T-helper 17 cell (primary cell): Measurements from ENCODE around the gene POLRMT. TPM values are rescaled to one million over a fixed set of nuclear protein-coding genes. Genes with fewer than 3 reads are reported as not detected.

Experiments used
- ATAC-seq: fragments of 150-1000 bp; cut with Tn5 transposase; 2 replicates; pipeline ENCODE4 v1.10.0; 2021; ENCODE audit warnings: mild to moderate bottlenecking, moderate library complexity
- DNase-seq, 3 donors: peaks; one replicate each; pipeline versions ENCODE4 v3.0.0 to v3.0.0-alpha.2; 2020 to 2021
- H3K9me3 ChIP-seq: one replicate; pipeline ENCODE4 v1.7.0; 2013; ENCODE audit warnings: low read length, mild to moderate bottlenecking; ENCODE audit not compliant: control insufficient read depth, poor library complexity, severe bottlenecking
- H3K27ac Mint-ChIP-seq: one replicate; pipeline ENCODE4 v1.8.0; 2022; ENCODE audit warnings: mild to moderate bottlenecking, moderate library complexity, mixed read lengths
- H3K27me3 Mint-ChIP-seq: one replicate; pipeline ENCODE4 v1.8.0; 2022; ENCODE audit warnings: mixed read lengths
- H3K36me3 Mint-ChIP-seq: one replicate; pipeline ENCODE4 v1.8.0; 2022; ENCODE audit warnings: low read depth, mixed read lengths
- H3K4me1 Mint-ChIP-seq: one replicate; pipeline ENCODE4 v1.8.0; 2022; ENCODE audit warnings: mild to moderate bottlenecking, mixed read lengths
- H3K4me3 Mint-ChIP-seq: one replicate; pipeline ENCODE4 v1.8.0; 2022; ENCODE audit warnings: mild to moderate bottlenecking, moderate library complexity, mixed read lengths
- total RNA-seq, 4 donors: library from RNA in 2 of 4; stranded (reverse) in 2 of 4; gene quantifications; one replicate each; pipeline ENCODE4 v1.2.3 and lab custom pipeline; 2022 to 2026

Gene POLRMT
- total RNA-seq (10 to 100 TPM; 61.3 to 64.7 TPM), total RNA-seq (lab: John Stamatoyannopoulos, UW) (68.3 to 105 reads per million in 2 donors)

DNA sequence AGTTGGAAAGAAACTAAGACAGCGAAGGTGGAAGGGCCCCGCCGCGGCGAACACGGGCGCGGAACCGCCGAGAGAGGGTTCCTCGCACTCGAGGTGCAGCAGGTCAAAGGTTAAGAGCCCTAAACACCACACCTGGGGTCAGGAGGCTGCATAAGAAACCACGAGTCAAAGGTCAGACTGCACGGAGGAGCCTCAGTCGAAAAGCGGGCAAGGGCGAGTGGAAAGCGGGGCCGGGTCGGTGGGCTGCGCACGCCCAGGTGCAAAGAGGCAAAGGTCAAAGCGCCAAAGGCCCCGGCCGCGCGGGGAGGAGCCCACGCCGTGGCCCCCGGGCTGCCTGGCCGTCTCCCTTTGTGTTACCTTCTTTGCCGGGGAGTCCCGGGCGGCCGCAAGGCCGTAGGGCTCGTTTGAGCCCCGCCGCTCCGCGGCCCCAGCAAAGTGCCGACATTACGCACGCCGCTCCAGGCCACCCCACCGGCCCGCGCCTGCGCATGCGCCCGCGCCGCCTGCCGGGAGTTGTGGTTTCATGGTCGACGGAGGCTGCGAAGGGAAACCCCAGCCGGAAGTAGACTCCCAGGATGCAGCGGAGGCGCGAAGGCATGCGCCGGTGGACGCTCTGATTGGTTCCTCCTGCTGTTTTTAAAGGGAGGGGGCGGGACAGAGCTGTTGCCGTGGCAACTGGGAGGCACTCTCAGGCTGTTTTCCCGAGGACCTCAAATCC, at the start of gene POLRMT:
POLRMT (minus strand) TSS at position 470 of the 718 bp plus-strand sequence; CDS start at position 445, 25 bp downstream.
- no peaks in the 10 kb centered on the region for H3K27me3 Mint-ChIP-seq
- peak within 1 kb of the TSS; percentile 96 for H3K4me3 Mint-ChIP-seq
- ATAC-seq (peak; percentile 97), DNase-seq (peak; percentile 89 to 94 (median 92))
- H3K9me3 ChIP-seq, result no peaks in the 10 kb centered on the region
- H3K36me3 Mint-ChIP-seq, result peaks cover 4% of the 10 kb centered on the region
- peaks cover 14% of the 10 kb centered on the region for H3K4me1 Mint-ChIP-seq
- peak within 1 kb of the TSS; percentile 90 for H3K27ac Mint-ChIP-seq

DNA sequence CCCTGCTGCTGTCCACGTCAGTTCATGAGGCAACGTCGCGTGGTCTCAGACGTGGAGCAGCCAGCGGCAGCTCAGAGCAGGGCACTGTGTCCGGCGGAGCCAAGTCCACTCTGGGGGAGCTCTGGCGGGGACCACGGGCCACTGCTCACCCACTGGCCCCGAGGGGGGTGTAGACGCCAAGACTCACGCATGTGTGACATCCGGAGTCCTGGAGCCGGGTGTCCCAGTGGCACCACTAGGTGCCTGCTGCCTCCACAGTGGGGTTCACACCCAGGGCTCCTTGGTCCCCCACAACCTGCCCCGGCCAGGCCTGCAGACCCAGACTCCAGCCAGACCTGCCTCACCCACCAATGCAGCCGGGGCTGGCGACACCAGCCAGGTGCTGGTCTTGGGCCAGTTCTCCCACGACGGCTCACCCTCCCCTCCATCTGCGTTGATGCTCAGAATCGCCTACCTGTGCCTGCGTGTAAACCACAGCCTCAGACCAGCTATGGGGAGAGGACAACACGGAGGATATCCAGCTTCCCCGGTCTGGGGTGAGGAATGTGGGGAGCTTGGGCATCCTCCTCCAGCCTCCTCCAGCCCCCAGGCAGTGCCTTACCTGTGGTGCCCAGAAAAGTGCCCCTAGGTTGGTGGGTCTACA, 49.5 kb upstream of the POLRMT start:
- no peaks in the 10 kb centered on the region for H3K9me3 ChIP-seq
- ATAC-seq, result no peak
- H3K36me3 Mint-ChIP-seq, result no peaks in the 10 kb centered on the region
- DNase-seq, result no peak
- peaks cover 5% of the 10 kb centered on the region for H3K4me1 Mint-ChIP-seq
- no peak overlapping the region for H3K27ac Mint-ChIP-seq
- no peak overlapping the region for H3K4me3 Mint-ChIP-seq
- H3K27me3 Mint-ChIP-seq, result no peaks in the 10 kb centered on the region

DNA sequence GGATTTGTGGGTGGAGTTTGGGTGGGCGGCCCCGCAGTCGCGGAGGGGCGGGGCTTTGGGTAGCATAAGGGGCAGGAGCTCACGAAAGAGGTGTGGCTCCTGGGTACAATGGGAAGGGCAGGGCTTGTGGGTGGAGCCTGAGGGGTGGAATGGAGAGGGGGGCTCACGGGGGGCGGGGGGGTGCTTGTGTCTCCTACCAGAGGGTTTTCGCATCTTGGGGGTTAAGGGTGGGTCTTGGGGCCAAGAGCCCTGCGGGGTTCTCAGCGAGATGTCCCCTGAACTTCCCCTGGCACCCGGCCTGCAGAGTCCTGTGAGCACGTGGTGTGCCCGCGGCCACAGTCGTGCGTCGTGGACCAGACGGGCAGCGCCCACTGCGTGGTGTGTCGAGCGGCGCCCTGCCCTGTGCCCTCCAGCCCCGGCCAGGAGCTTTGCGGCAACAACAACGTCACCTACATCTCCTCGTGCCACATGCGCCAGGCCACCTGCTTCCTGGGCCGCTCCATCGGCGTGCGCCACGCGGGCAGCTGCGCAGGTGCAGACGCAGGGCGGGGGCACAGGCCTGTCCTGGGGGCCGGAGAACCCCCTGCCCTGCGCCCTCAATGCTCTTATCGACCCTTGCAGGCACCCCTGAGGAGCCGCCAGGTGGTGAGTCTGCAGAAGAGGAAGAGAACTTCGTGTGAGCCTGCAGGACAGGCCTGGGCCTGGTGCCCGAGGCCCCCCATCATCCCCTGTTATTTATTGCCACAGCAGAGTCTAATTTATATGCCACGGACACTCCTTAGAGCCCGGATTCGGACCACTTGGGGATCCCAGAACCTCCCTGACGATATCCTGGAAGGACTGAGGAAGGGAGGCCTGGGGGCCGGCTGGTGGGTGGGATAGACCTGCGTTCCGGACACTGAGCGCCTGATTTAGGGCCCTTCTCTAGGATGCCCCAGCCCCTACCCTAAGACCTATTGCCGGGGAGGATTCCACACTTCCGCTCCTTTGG, 48.0 kb upstream of the POLRMT start:
- ATAC-seq (no peak), DNase-seq (peak in 2 of 3 donors; percentile 83 to 90)
- peaks cover 5% of the 10 kb centered on the region for H3K4me1 Mint-ChIP-seq
- no peaks in the 10 kb centered on the region for H3K9me3 ChIP-seq
- no peaks in the 10 kb centered on the region for H3K27me3 Mint-ChIP-seq
- peak overlapping the region; percentile 92 for H3K4me3 Mint-ChIP-seq
- no peaks in the 10 kb centered on the region for H3K36me3 Mint-ChIP-seq
- peak overlapping the region; percentile 93 for H3K27ac Mint-ChIP-seq

DNA sequence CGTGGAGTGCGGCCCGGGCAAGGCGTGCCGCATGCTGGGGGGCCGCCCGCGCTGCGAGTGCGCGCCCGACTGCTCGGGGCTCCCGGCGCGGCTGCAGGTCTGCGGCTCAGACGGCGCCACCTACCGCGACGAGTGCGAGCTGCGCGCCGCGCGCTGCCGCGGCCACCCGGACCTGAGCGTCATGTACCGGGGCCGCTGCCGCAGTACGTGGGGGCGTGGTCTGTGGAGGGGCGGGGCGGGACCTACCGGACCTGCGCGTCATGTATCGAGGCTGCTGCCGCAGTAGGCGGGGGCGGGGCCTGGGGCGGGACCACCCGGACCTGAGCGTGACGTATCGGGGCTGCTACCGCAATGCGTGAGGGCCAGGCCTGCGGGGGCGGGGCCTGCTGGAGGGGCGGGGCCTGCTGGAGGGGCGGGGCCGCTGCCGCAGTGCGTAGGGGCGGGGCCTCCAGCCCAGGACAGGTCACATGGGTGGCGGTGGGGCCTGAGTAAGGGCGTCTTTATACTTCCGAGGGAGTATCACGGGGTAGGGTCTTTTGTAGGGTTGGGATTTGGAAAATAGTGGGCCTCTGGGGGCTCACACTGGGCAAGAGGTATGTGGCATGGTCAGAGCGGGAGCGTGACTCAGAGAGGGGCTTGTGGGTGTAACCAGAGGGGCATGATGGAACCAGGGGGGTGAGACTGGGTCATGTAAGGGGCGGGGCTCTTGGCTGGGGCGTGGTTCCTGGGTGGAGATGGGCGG, 47.1 kb upstream of the POLRMT start:
- H3K27ac Mint-ChIP-seq, result peak overlapping the region; percentile 93
- H3K9me3 ChIP-seq, result no peaks in the 10 kb centered on the region
- ATAC-seq (peak; percentile 84), DNase-seq (peak; percentile 96 to 100 (median 100))
- no peaks in the 10 kb centered on the region for H3K36me3 Mint-ChIP-seq
- peaks cover 5% of the 10 kb centered on the region for H3K4me1 Mint-ChIP-seq
- H3K4me3 Mint-ChIP-seq, result peak overlapping the region; percentile 92
- peaks cover 1% of the 10 kb centered on the region for H3K27me3 Mint-ChIP-seq

DNA sequence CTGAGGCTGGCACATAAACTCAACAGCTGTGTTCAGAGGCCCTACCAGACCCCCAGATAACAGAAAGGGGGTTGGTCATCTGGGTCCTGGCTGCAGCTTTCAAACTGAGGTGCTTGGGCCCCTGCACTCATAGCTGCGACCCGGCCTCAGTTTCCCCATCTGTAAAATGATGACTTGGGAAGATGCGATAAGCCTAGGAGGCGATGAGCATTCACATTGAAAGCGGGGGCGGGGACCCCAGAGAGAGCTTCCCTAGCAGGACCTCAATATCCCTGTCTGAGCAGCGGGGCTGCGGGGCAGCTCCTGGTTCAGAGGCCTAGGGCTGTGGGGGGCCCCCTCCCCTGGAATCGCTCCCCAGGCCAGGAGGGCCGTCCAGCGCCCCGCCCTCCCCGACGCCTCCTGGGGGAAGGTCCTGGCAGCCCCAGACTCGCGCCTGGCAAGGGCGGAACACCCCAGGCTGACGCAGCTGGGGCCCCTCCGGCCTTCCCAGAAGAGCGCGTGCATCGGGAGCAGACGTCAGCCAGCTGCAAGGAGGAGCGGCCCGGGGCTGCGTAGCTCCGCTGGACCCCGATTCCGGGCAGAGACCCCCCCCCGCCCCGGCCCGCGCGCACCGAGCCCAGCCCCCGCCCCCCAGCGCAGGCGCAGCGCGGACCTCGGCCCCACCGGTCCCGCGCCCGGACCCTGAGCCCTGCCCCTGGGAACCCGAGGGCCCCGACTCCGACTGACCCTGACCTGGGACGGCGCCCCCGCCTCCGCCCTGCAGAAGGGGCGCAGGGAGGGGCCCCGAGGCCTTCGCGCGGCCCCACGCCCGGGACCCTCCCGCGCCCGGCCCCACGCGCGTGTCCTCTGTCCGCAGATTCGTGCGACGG, 46.3 kb upstream of the POLRMT start:
- Mint-ChIP-seq H3K27me3 (peaks cover 7% of the 10 kb centered on the region), H3K36me3 (no peaks in the 10 kb centered on the region), H3K27ac (no peak overlapping the region), H3K4me3 (peak overlapping the region; percentile 92), H3K4me1 (peaks cover 9% of the 10 kb centered on the region)
- no peak for ATAC-seq
- DNase-seq, result no peak
- no peaks in the 10 kb centered on the region for H3K9me3 ChIP-seq

DNA sequence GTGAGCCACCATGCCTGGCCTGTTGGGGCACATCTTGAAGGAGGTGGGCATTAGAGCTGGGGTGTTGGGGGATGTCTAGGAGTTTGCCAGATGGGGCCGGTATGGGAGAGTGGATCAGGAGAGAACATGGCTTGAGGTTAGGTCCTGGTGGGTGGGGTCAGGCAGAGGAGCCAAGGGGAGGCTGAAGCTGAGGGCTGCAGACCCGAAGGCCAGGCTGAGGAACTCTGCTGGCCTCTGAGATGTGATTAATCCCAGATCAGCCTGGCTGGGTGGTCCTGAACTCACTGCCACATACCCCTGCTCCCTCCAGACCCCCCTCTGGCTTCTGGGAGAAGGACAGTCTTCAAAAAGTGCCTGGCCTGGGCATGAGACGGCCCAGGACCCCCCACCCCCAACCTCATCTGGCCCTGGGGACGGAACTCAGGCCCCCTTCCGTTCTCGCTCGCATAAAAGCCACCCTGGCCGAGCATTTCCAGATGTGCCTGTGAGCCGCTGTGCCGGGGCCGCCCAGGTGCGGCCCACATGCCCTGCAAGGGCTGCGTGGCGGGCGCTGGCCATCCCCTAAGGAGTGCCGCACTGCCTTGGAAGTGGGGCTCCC, 45.6 kb upstream of the POLRMT start:
- no peak for ATAC-seq

DNA sequence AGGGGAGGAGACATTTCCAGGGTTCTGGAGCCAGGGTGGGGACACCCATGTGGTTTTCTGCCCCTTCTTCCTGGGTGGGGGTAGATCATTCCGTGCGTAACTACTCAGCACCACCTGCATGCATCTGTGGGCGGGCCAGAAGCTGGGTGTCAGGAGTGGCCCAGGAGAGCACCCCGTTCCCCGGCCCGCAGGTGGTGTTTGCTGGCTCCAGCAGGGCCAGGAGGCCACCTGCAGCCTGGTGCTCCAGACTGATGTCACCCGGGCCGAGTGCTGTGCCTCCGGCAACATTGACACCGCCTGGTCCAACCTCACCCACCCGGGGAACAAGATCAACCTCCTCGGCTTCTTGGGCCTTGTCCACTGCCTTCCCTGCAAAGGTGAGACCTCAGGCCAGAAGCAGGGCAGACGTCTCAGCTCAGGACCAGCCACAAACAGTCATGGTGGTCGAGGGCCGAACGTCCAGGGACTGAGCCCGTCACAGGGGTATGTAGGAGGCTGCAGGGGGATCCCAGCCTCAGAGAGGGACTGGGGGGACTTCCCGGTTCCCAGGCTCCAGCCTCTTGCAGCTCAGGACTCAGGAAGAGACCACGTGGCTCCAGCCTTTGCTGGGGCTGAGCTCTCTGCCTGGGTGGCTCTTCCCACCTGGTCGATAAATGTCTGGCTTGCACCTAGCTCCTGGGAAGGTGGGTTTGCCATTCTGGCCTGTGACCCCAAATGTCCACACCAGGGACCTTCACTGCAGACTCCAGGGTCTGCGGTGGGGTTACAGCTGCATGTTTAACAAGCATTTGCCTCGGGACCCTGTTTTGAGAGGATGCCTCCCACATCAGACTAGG, 44.5 kb upstream of the POLRMT start:
- H3K27me3 Mint-ChIP-seq, result peaks cover 17% of the 10 kb centered on the region
- H3K27ac Mint-ChIP-seq, result no peak overlapping the region
- H3K36me3 Mint-ChIP-seq, result no peaks in the 10 kb centered on the region
- peak overlapping the region; percentile 31 for H3K4me3 Mint-ChIP-seq
- H3K9me3 ChIP-seq, result no peaks in the 10 kb centered on the region
- peaks cover 9% of the 10 kb centered on the region for H3K4me1 Mint-ChIP-seq
- ATAC-seq (no peak), DNase-seq (no peak)

More for the DNA sequence above, 45.6 kb upstream of the POLRMT start:
- H3K27ac Mint-ChIP-seq, result no peak overlapping the region
- H3K4me3 Mint-ChIP-seq, result peak overlapping the region; percentile 75
- H3K36me3 Mint-ChIP-seq, result no peaks in the 10 kb centered on the region
- no peak for DNase-seq
- H3K4me1 Mint-ChIP-seq, result peaks cover 9% of the 10 kb centered on the region
- H3K9me3 ChIP-seq, result no peaks in the 10 kb centered on the region
- peaks cover 9% of the 10 kb centered on the region for H3K27me3 Mint-ChIP-seq

DNA sequence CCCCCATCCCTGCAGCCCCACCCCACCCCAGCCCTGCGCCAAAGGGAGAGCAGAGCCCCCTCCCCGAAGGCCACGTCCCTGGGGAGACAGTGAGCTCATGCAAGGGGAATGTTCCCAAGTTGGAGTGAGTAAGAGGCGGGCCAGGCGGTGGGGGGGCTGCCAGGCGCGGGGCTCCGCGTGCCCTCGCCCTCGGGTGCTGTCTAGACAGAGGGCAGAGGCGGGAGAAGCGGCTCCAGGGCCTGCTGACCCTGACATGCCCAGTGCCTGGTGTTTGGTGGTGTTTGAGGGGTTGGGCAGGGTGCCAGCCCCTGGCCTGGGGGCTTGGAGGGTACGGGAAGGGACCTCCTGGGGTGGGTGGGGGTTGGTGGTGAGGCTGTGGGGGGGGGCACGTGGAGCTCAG, 43.9 kb upstream of the POLRMT start:
- Mint-ChIP-seq H3K27ac (no peak overlapping the region), H3K4me1 (peaks cover 9% of the 10 kb centered on the region), H3K36me3 (no peaks in the 10 kb centered on the region), H3K4me3 (no peak overlapping the region), H3K27me3 (peaks cover 17% of the 10 kb centered on the region)
- ATAC-seq (no peak), DNase-seq (no peak)
- no peaks in the 10 kb centered on the region for H3K9me3 ChIP-seq

DNA sequence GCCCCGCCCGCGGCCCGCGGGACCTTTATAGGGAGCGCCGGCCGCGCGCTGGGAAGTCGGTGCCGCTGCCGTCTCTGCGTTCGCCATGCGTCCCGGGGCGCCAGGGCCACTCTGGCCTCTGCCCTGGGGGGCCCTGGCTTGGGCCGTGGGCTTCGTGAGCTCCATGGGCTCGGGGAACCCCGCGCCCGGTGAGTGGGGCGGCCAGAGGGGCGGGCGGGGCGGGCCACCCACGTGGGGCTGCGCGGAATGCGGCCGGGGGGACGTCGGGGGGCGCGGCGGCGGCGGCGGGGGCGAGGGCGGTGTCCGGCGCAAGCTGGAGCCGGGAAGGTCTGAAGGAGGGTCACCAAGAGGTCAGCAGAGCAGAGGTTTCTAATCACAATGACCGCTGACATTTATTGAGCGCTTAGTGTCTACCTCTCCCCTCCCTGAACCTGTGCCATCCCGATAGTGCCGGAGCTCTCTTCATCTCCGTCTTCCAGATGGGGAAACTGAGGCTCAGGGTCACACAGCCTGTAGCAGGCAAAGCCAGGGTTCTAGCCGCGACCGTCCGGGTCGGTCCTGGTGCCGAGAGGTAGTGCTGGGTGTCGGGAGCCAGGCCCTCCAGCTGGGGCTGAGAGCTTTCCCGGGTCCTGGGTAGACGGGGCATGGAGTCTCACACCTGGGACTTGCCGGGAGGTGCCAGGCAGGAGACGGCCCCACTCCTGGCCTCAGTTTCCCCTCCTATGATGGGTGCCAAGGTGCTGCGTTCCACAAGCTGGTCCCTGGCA, 43.2 kb upstream of the POLRMT start, which contains the start of gene FSTL3:
FSTL3 (plus strand) TSS at position 54 of the 767 bp plus-strand sequence; CDS start at position 86, 32 bp downstream.
- H3K27ac Mint-ChIP-seq, result no peak within 1 kb of the TSS

DNA sequence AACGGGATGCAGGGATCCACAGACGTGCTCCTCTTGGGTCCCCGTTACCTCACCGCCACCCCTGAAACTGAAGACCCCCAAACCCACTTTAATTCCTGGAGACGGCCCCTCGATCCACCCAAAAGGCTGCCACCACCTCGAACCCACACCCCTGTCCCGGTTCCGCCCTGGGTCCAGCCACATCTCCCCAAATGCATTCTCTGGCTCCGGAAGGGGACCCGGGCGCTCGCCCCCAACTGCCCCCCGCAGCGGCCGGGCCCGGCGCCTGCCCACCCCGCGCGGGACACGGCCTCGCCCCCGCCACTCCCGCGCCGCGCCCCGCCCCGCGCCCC, 42.6 kb upstream of the POLRMT start:
- ATAC-seq, result no peak
- Mint-ChIP-seq H3K27me3 (peaks cover 17% of the 10 kb centered on the region), H3K4me1 (peaks cover 9% of the 10 kb centered on the region), H3K4me3 (no peak overlapping the region), H3K36me3 (no peaks in the 10 kb centered on the region), H3K27ac (no peak overlapping the region)
- no peaks in the 10 kb centered on the region for H3K9me3 ChIP-seq
- DNase-seq, result no peak

More for the DNA sequence above, 43.2 kb upstream of the POLRMT start, which contains the start of gene FSTL3:
- DNase-seq, result no peak
- H3K4me1 Mint-ChIP-seq, result peaks cover 9% of the 10 kb centered on the region
- H3K36me3 Mint-ChIP-seq, result no peaks in the 10 kb centered on the region
- H3K9me3 ChIP-seq, result no peaks in the 10 kb centered on the region
- peaks cover 17% of the 10 kb centered on the region for H3K27me3 Mint-ChIP-seq
- peak within 1 kb of the TSS; percentile 21 for H3K4me3 Mint-ChIP-seq
- ATAC-seq, result no peak
